Neural crest cell (in vitro differentiated cells): ENCODE results near the gene PRIMPOL. TPM values are rescaled to one million over a fixed set of nuclear protein-coding genes. Genes with fewer than 3 reads are reported as not detected.

ENCODE experiments used
- DNase-seq: peaks from one replicate; pipeline ENCODE4 v3.0.0; 2021; ENCODE audit warnings: low read depth, mixed read lengths, low spot score
- H3K27ac Mint-ChIP-seq: one replicate; pipeline ENCODE4 v1.8.0; 2021; ENCODE audit warnings: mild to moderate bottlenecking, mixed read lengths; ENCODE audit not compliant: unreplicated experiment
- H3K27me3 Mint-ChIP-seq: 2 replicates; pipeline ENCODE4 v1.8.0; 2021; ENCODE audit warnings: low read depth, mild to moderate bottlenecking, mixed read lengths
- H3K36me3 Mint-ChIP-seq: 2 replicates; pipeline ENCODE4 v1.8.0; 2021; ENCODE audit warnings: low read depth, mild to moderate bottlenecking, mixed read lengths
- H3K4me1 Mint-ChIP-seq: 2 replicates; pipeline ENCODE4 v1.8.0; 2021; ENCODE audit warnings: mixed read lengths
- H3K4me3 Mint-ChIP-seq: one replicate; pipeline ENCODE4 v1.8.0; 2021; ENCODE audit warnings: mild to moderate bottlenecking, mixed read lengths
- H3K9me3 Mint-ChIP-seq: 2 replicates; pipeline ENCODE4 v1.8.0; 2021; ENCODE audit warnings: mixed read lengths
- total RNA-seq: library from RNA; stranded (reverse); gene quantifications from 2 replicates; pipeline ENCODE4 v1.2.1, GENCODE V29; 2021
- TF ChIP-seq, protein P1 (sequence below): fragments of 200-600 bp; sonication (generic); conservative IDR thresholded peaks from 2 replicates; pipeline ENCODE4 v1.5.0; 2021; ENCODE audit warnings: antibody characterized with exemption, mild to moderate bottlenecking

Gene PRIMPOL
- total RNA-seq, 1 donor from 2014 or later = 24.5 TPM

DNA sequence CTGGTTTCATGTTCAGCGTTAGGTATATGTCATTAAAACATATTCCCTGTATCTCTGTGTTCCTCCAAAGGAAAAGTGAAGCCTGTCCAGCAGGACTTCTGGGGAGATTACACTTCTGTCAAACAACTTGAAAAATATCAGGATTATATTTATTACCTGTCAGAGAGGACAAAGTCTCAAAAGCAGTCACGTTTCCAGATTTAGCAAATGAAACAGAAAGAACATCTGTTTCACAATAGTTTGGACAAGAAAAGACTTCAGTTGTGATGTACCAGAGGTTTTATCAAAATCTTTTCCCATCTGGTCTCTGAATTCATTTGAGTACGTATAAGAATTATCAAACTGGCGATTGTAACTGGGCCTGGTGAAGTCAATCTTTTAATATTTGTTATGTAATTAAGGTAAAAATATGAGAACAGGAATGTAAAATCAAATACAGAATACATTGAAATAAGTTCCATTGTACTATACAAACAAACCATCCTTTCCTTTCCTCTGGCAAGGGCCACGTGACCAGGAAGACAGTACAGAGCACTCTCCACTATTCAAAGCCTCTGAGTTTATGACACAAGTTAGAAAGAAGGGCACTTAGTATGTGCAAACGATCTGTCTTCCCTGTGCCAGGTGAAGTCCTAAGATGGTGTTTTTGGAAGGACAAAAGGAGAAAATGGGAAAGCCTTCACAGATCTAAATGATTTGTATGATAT lies 3.5 kb upstream of the PRIMPOL start:
- Mint-ChIP-seq H3K4me3 (peak overlapping the region; percentile 89), H3K27ac (no peak overlapping the region), H3K27me3 (no peaks in the 10 kb centered on the region), H3K36me3 (peaks cover 4% of the 10 kb centered on the region), H3K4me1 (peaks cover 49% of the 10 kb centered on the region), H3K9me3 (no peaks in the 10 kb centered on the region)
- TF ChIP-seq, protein P1, sequence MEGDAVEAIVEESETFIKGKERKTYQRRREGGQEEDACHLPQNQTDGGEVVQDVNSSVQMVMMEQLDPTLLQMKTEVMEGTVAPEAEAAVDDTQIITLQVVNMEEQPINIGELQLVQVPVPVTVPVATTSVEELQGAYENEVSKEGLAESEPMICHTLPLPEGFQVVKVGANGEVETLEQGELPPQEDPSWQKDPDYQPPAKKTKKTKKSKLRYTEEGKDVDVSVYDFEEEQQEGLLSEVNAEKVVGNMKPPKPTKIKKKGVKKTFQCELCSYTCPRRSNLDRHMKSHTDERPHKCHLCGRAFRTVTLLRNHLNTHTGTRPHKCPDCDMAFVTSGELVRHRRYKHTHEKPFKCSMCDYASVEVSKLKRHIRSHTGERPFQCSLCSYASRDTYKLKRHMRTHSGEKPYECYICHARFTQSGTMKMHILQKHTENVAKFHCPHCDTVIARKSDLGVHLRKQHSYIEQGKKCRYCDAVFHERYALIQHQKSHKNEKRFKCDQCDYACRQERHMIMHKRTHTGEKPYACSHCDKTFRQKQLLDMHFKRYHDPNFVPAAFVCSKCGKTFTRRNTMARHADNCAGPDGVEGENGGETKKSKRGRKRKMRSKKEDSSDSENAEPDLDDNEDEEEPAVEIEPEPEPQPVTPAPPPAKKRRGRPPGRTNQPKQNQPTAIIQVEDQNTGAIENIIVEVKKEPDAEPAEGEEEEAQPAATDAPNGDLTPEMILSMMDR = no peak
- no peak for DNase-seq

DNA sequence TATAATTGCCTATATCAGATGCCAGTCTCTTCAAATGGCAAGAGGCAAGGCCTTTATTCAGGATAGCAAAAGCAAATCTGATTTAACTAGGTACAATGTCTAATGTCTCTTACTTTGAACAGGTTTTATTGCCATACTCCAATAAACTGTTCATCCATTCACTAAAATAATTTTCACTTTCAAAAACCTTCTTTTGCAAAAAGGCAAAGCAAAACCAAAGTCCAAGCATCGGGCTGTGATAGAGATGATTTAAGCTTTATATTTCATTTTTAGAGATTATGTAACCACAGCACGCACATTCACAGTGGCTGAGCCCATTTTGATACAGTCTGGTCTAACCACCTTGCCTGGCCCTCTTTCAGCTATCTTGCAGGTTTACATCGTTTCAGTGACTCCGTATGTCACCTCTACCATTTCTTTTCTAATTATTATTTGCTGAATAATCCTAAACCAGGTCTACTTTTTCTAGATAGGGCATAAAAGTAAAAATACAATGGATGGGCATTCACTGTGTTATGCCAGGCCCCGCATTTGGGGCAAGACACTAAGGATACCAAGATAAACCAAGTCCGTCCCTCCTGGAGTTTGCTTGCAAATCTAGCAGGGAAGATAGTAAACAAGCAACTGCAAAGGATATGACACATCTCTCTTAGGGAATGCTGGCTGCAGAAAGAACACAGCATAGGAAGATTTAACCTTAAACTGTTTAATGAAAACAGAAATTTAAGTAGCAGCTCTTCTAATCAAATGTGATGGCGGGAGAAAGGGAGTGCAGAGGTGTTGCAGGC lies 2.1 kb upstream of the PRIMPOL start:
- no peaks in the 10 kb centered on the region for H3K9me3 Mint-ChIP-seq
- no peak for DNase-seq
- H3K27me3 Mint-ChIP-seq = no peaks in the 10 kb centered on the region
- H3K4me3 Mint-ChIP-seq = peak overlapping the region; percentile 89
- H3K27ac Mint-ChIP-seq = peak overlapping the region; percentile 90
- H3K36me3 Mint-ChIP-seq = peaks cover 2% of the 10 kb centered on the region
- H3K4me1 Mint-ChIP-seq = peaks cover 51% of the 10 kb centered on the region
- TF ChIP-seq, protein P1 = no peak

DNA sequence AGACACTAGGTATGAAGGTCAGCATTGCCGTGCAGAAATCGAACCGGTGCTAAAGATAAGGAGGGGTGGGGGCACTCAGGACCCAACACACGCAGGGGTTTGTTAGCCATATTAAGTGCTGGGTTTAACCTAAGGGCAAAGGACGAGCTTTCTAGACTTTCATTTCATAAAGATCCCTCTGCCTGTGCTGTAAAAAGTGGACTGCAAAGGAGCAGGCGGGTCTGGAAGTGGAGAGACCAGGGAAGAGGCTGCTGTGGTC lies 1.6 kb upstream of the PRIMPOL start:
- Mint-ChIP-seq H3K36me3 (peaks cover 2% of the 10 kb centered on the region), H3K4me1 (peaks cover 51% of the 10 kb centered on the region), H3K27me3 (no peaks in the 10 kb centered on the region), H3K4me3 (peak overlapping the region; percentile 89), H3K9me3 (no peaks in the 10 kb centered on the region), H3K27ac (peak overlapping the region; percentile 90)
- no peak for DNase-seq
- TF ChIP-seq, protein P1 = no peak

DNA sequence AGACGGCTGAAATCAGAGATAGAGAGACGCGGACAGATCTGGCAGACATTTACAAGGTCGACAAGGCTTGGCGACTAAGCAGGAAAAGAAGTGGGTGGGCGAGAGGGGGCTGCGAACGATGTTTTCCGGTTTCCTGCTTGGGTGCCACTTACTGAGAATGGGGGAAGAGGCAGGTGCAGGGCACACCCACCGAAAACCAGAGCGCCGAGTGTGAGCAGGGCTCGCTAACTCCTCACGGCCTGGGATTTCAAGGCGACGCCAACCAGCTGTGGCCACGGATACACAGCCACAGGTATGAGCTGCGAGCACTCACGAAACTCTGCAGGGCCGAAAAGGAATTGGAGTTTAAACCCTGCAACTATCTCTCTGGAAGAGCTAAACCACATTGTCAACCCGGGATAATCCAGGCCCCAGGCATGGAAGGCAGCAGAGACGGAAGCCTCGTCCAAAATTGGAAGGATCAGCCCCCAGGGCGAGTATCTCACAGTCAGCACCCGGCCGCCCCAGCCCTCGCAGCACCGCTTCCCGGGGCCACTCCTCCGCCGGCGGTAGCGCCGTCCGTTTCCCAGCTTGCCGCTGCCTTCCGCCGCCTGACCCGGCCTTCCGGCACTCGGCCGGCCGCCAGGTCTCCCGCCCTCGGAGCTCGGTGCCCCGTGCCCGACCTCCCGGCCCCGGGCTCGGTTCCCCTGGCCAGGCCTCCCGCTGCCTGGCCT lies 1.1 kb upstream of the PRIMPOL start:
- Mint-ChIP-seq H3K4me3 (peak overlapping the region; percentile 89), H3K4me1 (peaks cover 51% of the 10 kb centered on the region), H3K9me3 (no peaks in the 10 kb centered on the region), H3K27me3 (no peaks in the 10 kb centered on the region), H3K36me3 (peaks cover 2% of the 10 kb centered on the region), H3K27ac (peak overlapping the region; percentile 90)
- TF ChIP-seq, protein P1 = no peak
- peak; percentile 26 for DNase-seq

DNA sequence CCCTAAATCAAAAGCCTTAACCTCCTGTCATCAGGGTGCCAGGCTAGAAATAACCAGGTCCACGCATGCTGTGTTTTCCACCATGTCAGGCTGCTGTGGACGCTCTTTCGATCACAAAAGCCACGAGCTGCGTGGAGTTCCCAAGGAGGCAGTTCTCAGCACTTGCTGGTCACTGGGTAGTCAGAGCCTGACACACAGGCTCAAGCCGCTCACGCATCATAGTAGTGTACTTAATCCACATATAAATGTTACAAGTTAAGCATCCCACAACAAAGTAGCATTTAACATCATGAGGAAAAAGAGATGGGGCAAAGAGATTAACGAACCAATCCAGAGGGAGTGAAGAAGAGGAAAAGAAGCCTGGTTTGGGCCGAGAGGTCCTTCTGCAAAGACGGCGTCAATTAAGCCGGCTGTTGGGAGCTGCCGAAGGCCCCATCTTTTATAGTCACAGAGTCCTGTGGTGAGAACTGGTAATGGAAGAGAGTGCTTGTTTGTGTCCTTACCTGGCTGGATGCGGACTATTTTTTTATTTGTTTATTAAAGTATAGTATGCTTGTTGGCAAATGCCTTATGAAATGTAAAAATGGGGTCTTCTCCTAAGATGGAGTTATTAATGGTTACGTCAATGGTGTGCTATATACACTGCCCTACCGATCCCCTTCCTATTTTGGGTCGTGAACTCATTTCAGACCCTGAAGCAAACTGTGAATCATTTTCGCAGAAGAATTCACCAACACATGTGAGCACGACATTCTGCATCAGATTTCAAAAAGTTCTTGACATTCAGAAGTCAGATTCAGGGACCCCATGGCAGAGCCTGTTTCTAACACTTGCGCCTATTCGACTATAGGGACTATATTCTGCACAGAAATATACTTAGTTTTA lies 675 bp downstream of the PRIMPOL start:
- peak overlapping the region; percentile 93 for H3K4me3 Mint-ChIP-seq
- no peaks in the 10 kb centered on the region for H3K9me3 Mint-ChIP-seq
- H3K27ac Mint-ChIP-seq = peak overlapping the region; percentile 97
- TF ChIP-seq, protein P1 = no peak
- peak; percentile 19 for DNase-seq
- no peaks in the 10 kb centered on the region for H3K36me3 Mint-ChIP-seq
- no peaks in the 10 kb centered on the region for H3K27me3 Mint-ChIP-seq
- H3K4me1 Mint-ChIP-seq = peaks cover 41% of the 10 kb centered on the region
